ENCODE results near the gene REL.
"Not testable (repeated sequence)": the region's sequence is repeated elsewhere in the genome, so short reads cannot be mapped to it uniquely, and the experiment has no call there.

REL gene

DNA sequence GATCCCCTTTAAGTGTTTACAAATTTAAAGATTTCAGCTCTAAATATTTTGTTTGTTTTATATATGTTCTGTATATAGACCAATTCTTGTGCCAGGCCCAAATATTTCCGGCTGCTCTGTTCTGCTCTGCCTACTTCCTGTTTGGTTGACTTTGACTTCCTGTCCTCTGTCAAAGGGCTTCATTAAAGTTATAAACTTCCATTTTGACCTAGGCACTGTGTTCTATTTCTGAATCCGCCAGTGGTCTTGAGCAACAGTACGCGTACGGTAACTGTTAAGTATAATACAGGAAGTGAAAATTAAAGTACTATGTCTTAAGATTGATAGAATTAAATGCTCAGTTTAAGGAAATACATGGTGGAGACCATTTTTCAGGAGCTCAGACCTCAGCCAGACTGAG is 13.5 kb upstream of the REL start:
- no peak for DNase-seq (ENCODE audit: low read depth in 2 of 2)

DNA sequence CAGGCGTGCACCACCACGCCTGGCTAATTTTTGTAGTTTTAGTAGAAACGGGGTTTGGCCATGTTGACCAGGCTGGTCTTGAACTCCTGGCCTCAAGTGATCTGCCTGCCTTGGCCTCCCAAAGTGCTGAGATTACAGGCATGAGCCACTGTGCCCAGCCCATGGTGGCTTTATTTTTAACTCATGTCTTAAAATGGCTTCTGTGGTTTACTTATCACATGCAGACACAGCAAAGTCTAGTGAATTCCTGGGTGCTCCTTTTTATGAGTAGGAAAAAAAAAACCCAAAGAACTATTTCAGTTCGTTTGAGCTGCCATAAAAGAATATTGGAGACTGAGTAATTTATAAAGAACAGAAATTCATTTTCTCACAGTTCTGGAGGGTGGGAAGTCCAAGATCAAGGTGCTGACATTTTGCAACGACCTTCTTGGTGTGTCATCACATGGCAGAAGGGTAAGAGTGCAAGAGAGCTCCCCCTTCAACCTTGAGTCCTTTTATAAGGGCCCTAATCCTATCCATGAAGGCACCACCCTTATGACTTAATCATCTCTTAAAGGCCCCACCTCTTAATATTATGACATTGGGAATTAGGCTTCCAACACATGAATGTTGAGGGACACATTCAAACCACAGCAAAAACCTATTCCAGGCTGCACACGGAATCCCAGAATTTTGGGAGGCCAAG is 12.6 kb upstream of the REL start:
- DNase-seq (ENCODE audit: low read depth in 2 of 2): no peak

DNA sequence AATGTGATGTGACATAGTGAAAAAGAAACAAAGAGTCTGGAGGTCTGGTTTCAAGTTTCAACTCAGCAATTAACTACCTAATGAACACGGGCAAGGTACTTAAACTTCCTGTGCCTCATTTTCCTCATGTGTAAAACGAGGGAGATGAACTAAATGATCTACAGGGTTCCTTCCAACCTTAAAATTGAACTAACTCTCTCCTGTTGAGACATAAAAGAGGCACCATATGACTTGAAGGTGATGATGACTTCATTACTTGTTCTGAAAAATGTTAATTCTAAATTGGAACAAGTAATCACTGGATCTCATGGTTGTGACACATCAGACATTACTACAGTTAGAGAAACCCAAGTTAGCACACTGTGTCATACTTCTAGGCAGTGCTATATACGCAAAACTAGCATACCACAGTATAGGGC is 8.9 kb upstream of the REL start:
- DNase-seq (ENCODE audit: low read depth in 2 of 2): no peak

DNA sequence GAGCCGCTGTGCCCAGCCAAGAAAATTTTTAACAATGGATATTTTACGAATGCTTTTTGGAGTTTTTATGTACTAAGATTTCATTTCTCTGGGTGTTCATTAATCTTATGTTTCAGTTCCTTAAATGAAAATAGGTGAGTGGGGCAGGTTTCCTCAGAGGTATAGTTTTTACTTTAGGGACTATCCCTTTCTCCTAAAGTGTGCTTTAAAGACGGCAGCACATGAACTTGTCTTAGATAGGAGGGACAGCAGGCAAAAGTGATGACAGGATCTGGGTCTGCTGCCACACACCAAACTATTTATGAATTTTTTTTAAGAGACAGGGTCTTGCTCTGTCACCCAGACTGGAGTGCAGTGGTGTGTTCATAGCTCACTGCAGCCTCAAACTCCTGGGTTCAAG is 8.0 kb upstream of the REL start:
- no peak for DNase-seq (ENCODE audit: low read depth in 2 of 2)

DNA sequence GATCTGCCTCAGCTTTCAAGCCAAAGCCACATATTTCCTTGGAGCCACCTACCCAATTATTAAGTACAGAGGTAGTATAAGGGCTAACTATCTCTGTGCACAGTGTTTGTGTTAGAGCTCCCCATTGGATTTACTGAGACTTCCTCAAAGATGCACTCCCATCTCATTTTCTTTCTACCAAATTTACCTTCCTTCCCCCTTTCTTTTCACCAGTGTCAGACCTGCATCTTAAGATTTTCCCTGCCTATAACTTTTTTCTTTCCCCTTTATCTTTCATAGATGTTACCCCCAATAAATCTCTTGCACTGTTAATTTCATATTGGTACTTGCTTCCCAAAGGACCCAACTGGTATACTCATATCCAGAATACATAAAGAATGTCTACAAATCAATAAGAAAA is 5.9 kb upstream of the REL start:
- DNase-seq (ENCODE audit: low read depth in 2 of 2): no peak

DNA sequence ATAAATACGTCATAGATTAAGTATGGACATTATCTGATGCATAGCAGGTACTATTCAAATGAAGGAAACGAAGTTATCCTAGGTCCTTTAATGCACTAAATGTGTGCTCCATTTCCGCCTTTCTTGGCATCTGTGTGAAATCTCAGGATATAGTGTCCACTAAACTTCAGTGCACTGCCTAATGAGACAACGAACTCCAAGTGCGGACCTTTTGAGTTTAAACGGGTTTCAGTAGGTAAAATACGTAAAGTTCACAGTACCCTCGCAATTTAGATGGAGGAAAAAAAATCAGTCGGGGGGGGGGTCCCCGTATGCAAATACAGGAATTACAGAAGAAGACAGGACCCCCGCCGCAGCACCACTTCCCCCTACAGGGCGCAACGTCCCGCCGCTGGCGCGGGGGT is 729 bp upstream of the REL start:
- no peak for DNase-seq (ENCODE audit: low read depth in 2 of 2)

DNA sequence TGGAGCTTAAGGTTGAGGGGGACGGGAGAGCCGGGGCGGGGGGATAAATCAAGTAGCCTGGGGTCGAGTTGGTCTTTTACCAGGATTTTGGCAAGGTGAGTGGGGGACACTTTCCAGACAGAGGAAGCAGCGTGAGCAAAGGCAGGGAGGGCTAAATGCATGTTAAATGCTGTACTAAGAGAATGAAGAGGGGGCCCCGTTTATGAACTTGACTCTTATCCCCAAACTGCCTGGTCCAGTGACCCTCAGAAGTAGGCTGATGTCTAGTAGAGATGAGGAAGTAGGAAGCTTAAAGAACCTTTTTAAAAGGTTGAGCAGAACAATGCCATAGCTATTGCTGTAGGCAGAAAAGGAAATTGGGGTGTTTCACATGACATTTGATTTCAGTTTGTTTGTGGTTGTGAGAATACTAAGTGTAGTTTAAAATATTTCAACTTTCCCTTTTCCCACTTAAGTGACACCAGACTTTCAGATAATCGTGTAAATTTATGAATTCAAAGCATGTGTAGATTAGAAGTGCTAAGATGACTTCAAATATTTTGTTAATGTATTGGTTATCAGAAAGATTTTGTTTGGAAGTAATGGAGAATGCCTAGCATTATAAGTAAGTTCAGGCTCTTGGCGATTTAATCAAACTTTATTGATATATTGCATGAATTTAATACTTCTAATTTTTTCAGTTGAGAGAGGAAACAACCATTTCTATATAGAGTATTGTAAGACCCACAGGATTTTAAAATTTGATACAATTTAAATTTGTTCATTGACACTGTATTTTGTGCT is 1.8 kb downstream of the REL start:
- no peak for DNase-seq (ENCODE audit: low read depth in 2 of 2)

DNA sequence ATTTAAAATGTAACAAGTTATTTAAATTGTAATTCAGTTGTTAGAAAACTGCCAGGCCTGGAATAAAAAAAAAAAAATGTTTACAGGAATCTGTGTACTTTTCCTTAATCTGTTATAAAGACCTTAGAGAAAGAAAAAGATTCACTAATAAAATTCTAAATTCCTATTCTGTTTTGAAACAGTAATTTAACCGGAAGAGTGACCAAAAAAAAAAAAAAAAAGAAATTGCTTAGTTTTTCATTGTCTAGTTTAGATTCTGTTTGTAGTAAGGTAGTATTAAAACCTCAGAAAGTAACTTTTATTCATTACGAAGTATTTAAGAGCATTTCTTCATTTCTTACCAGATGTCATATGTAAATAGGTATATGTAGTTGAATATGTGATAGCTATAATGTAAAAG is 2.5 kb downstream of the REL start:
- no peak for DNase-seq (ENCODE audit: low read depth in 2 of 2)

DNA sequence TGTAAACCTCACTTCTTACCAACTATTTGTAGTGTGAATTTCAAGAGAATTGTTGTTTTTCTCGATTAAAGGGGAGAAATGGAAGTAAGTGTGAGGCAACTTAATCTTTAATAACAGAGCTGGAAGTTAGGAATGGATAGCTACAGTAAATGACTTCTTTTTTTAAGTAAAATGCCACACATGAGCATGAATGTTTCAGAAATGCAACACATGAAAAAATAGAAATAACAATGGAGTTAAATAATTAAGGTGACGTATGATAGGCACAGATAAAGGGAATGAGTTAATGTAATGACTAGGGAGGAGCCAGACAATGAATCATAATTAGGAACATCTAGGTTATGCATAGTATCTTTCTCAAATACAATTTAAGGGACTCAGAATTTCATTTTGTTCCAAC is 3.4 kb downstream of the REL start:
- DNase-seq (ENCODE audit: low read depth in 2 of 2): no peak

DNA sequence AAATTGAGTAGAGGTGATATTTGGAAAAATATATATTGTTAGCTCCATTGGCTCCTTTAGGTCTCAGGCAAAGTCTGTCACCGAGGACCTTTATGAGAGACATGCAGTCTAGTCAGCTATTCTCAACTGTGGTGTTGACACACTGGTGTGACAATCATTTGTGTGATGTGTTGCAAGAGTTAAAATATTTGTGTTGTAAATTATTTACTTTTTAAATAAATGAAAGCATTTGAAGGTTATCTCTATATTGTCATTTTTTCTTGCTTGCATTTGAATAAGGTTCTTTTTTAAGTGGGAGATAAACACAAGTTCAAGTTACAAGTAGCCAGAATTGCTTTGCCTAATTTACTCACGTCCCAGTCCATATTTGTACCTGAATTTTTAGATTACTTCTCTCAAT is 4.3 kb downstream of the REL start:
- no peak for DNase-seq (ENCODE audit: low read depth in 2 of 2)

DNA sequence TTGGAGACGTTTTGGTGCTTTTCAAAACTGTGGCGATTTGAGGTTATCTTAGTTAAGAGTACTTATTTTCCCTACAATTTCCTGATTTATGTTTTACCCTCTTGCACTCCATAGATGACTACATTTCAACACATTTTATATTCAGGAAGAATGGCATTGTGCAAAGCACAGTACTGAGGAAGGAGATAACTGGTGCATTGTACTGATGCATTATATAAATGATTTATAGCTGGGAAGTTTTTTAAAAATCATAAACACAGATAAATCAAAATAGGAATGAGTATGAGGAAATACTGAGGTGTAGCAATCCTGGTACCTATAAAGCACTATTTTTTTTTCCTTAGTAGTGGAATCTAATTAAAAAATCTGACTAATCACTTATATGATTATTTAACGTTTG is 5.6 kb downstream of the REL start:
- no peak for DNase-seq (ENCODE audit: low read depth in 2 of 2)

DNA sequence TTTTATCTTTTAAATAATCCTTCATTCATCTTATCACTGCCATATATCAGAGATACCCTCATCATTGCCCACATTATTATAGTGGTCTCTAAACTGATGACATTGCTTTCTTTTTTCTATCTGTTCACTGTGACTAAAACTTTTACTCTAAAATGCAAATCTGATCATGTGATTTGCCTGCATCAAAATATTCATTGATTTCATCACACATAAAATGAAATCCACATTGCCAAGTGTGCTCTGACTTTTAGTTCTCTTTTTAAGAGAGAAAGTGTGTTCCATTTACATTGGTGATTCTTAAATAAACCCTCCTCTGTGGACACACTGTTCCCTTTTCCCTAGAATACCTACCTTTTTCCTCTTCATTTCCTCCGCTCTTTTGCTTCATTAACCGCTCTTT is 7.5 kb downstream of the REL start:
- no peak for DNase-seq (ENCODE audit: low read depth in 2 of 2)

DNA sequence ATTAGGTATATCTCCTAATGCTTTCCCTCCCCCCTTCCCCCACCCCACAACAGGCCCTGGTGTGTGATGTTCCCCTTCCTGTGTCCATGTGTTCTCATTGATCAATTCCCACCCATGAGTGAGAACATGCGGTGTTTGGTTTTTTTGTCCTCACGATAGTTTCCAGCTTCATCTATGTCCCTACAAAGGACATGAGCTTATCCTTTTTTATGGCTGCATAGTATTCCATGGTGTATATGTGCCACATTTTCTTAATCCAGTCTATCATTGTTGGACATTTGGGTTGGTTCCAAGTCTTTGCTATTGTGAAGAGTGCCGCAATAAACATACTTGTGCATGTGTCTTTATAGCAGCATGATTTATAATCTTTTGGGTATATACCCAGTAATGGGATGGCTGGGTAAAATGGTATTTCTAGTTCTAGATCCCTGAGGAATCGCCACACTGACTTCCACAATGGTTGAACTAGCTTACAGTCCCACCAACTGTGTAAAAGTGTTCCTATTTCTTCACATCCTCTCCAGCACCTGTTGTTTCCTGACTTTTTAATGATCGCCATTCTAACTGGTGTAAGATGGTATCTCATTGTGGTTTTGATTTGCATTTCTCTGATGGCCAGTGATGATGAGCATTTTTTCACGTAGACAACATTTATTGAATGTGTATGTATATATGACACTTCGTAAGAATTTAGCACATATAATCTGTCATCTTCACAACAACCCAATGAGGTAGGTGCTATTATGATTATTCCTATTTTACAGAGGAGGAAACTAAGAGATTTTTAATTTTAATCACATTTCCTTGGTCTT is 8.4 kb downstream of the REL start:
- DNase-seq (ENCODE audit: low read depth in 2 of 2): not testable (repeated sequence)

DNA sequence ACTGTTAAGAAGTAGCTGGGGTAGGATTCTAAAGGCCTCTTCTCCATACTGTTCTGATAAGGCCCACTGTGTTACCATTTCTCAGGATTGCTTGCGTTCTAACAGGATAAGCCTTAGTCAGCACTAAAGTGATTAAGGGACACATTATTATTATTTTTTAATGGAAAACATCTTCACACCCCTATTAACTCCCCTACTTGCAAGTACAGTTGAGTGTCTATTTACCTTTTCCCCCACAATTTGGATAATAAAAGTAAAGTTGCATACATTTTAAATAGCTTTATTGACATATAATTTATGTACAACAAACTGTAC is 9.0 kb downstream of the REL start:
- DNase-seq (ENCODE audit: low read depth in 2 of 2): no peak

DNA sequence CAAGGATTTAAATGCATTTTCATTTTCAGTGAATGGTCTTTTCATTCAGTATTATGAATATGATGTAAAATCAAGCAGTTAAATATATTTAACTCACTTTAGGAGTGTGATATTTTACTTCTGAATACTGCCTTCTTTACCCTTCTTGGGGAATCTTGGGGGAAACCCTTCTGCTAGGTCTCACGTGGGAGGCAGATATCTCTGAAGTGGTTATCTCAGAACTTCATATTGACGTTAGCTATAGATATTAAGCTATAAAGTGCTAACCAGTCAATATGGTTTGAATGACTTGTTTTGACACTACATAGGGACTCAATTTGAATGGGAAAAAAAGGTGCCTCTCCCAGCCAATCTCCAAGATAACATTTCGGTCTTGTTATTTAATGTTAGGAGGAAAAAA is 9.8 kb downstream of the REL start:
- no peak for DNase-seq (ENCODE audit: low read depth in 2 of 2)

DNA sequence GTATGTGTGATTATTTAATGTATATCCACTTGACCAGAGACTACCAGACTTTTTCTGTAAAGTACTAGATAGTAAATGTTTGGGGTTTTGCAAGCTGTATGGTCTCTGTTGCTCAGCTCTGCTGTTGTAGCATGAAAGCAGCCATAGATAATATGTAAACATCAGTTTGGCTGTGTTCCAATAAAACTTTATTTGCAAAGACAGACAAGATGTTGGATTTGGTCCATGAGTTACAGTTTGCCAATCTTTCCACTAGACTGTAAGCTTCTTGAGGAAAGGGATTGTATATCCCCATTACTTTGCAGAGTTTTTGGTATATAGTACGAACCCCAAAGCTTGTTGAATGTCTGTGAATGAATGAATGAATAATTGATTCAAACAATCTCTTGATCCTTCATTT is 17.2 kb downstream of the REL start:
- DNase-seq (ENCODE audit: low read depth in 2 of 2): no peak

DNA sequence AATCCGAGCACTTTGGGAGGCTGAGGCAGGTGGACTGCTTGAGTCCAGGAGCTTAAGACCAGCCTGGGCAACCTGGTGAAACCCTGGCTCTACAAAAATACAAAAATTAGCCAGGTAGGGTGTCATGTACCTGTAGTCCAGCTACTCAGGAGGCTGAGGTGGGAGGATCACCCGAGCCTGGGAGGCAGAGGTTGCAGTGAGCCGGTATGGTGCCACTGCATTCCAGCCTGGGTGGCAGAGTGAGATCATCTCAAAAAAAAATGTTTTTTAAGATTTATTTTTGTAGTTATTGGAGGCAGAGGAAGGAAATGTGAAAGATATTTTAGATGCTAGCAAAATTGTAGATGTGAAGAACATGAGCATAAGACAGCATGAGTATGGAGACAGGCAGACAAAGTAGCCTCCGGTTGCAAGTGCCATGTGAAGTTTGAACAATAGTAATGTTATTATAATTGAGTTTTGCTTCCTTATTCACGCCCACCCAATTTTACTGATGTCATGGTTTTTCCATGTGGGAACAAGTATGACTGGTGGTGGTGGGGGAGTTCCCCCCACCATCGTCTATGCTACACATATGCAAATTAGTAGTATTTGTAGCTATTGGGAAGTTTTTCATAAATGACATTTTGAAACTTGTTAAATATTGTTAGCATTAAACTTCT is 18.0 kb downstream of the REL start:
- DNase-seq (ENCODE audit: low read depth in 2 of 2): no peak

DNA sequence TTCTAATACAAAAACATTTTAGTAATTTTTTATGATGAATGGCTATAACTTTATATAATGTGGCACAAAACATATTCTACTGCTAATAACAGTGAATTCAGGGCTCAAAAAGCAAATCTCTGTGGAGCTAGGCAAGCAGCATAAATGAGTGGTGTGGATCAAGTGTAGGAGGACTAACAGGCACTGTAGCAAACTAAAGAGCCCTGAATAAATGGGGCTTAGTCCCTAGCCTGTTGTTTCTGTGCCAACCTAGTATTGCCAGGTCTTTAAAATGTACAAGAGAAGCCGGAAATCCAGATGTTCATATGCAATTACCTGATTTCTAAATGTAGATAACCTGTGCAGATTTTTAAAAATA is 18.5 kb downstream of the REL start:
- no peak for DNase-seq (ENCODE audit: low read depth in 2 of 2)

DNA sequence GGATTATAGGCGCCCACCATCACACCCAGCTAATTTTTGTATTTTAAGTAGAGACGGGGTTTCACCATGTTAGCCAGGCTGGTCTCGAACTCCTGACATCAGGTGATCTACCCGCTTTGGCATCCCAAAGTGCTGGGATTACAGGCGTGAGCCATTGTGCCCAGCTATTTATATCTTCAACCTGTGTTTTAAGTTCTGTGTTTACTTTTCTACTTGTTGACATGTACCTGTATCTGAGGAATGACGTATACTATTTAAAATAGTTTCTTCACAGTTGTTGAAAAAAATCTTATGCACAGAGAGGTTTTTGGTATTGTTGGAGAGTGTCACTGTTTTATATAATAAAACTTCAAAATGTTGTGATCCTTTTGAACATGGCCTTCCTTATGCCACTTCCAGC is 19.9 kb downstream of the REL start:
- not testable (repeated sequence) for DNase-seq (ENCODE audit: low read depth in 2 of 2)

DNA sequence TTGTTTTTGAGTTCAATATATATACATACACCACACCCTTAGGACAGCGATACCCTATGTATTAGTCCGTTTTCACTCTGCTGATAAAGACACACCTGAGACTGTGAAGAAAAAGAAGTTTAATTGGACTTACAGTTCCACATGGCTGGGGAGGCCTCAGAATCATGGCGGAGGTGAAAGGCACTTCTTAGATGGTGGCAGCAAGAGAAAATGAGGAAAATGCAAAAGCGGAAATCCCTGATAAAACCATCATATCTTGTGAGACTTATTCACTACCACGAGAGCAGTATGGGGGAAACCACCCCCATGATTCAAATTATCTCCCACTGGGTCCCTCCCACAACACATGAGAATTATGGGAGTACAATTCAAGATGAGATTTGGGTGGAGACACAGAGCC is 24.5 kb downstream of the REL start:
- DNase-seq (ENCODE audit: low read depth in 2 of 2): not testable (repeated sequence)

DNA sequence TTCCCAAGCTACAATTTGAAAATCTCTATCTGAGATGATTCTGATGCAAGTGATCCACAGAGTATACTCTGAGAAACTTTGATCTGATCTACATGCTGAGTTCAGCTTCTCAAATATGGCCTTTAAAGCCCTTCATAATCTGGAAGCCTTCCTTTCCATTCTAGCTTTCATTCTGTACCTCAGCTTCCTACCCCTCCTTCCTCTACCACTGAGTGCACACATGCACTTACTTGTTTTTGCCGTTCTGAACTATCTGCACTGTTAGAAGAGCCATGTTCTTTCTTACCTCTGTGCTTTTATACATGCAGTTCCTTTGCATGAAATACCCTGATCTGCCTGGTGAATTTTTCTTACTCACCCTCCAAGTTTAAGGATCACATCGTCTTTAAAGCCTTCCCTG is 25.0 kb downstream of the REL start:
- no peak for DNase-seq (ENCODE audit: low read depth in 2 of 2)

DNA sequence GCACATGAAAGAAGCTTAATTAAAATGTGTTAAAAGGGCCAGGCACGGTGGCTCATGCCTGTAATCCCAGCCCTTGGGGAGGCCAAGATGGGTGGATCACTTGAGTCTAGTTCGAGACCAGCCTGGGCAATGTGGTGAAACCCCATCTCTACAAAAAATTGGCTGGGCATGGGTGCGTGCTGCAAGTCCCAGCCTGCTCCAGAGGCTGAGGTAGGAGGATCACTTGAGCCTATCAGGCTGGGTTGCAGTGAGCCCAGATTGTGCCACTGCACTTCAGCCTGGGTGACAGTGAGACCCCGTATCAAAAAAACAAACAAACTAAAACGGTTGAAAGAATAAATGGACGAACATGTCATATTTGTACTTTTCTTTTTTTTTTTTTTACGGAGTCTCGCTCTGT is 26.0 kb downstream of the REL start:
- DNase-seq (ENCODE audit: low read depth in 2 of 2): no peak
